Measurements from ENCODE around the gene IL11.

Gene IL11

GRCh38 chr19:55314396-55314795, 55.9 kb downstream of the IL11 start:
- TF ChIP-seq TEAD4 (IDR thresholded peaks at IDR 0.05) (no peak), TCF12 (IDR thresholded peaks at IDR 0.05; ENCODE audit: low read depth) (no peak), MAX (IDR thresholded peaks at IDR 0.05) (no peak), TAF1 (IDR thresholded peaks at IDR 0.05; ENCODE audit: low read depth) (no peak), EGR1 (IDR thresholded peaks at IDR 0.05) (no peak), CEBPB (IDR thresholded peaks at IDR 0.05) (no peak), CREB1 (IDR thresholded peaks at IDR 0.05; ENCODE audit: low read depth) (no peak), EP300 (IDR thresholded peaks at IDR 0.05; ENCODE audit: borderline replicate concordance) (no peak), FOXM1 (IDR thresholded peaks at IDR 0.05; ENCODE audit: borderline replicate concordance, low read depth) (no peak), ZBTB7A (IDR thresholded peaks at IDR 0.05; ENCODE audit: low read depth) (no peak), REST (IDR thresholded peaks at IDR 0.05; ENCODE audit: low read depth) (no peak), RAD21 (IDR thresholded peaks at IDR 0.05; ENCODE audit: low read depth) (no peak), USF1 (IDR thresholded peaks at IDR 0.05) (no peak), YY1 (IDR thresholded peaks at IDR 0.05; ENCODE audit: low read depth) (no peak), NFIC (IDR thresholded peaks at IDR 0.05) (no peak)

Data from Ishikawa (cell line).